B cell (primary cell): ENCODE data around the gene RINL. TPM values are rescaled to one million over a fixed set of nuclear protein-coding genes. Genes with fewer than 3 reads are reported as not detected.

Experiments used
- ATAC-seq: fragments of 200-7000 bp; cut with Tn5 transposase; one replicate; pipeline ENCODE4 v1.10.0; 2021; ENCODE audit warnings: low read depth, mild to moderate bottlenecking, moderate number of reproducible peaks, moderate library complexity
- CTCF ChIA-PET: fragments of 350-600 bp; sonication (Branson Sonifier 250); formaldehyde crosslinking; loops from one replicate; lab custom pipeline; 2021; ENCODE audit warnings: antibody characterized with exemption, inconsistent platforms; lab: Charles Lee
- POLR2A ChIA-PET: fragments of 350-600 bp; sonication (Branson Sonifier 250); formaldehyde crosslinking; loops from one replicate; lab custom pipeline; 2021; ENCODE audit warnings: antibody characterized with exemption; lab: Charles Lee
- DNase-seq: peaks from one replicate; pipeline ENCODE4 v3.0.0; 2013
- H2AFZ ChIP-seq: 2 replicates; pipeline ENCODE4 v1.6.1; 2012; ENCODE audit warnings: mild to moderate bottlenecking, low read depth, low read length; ENCODE audit not compliant: insufficient read depth, poor library complexity, severe bottlenecking
- H3K27ac ChIP-seq, 2 donors: 1 replicate in 1 of 2; 2 replicates in 1 of 2; pipeline ENCODE4 v1.5.1; 2012 to 2013; ENCODE audit warnings: low read length in 2 of 2, mild to moderate bottlenecking in 2 of 2, moderate library complexity in 1 of 2
- H3K27me3 ChIP-seq, 4 experiments: fragments of 200-600 bp in 1 of 4; sonication (generic) in 1 of 4; replicated peaks in 1 of 4; 1 replicate in 2 of 4; 2 replicates in 2 of 4; pipeline versions ENCODE4 v1.6.1 to v1.7.0; 2013 to 2016; ENCODE audit warnings: low read length in 3 of 4, mild to moderate bottlenecking in 2 of 4, mixed read lengths in 1 of 4, moderate library complexity in 1 of 4; ENCODE audit not compliant: insufficient read depth in 4 of 4, control insufficient read depth in 3 of 4; ENCODE audit errors: control extremely low read depth in 1 of 4
- H3K36me3 ChIP-seq, 2 experiments: replicated peaks in 1 of 2; 1 replicate in 1 of 2; 2 replicates in 1 of 2; pipeline versions ENCODE4 v1.6.1 to v1.7.1; 2013; ENCODE audit warnings: low read length in 1 of 2; ENCODE audit not compliant: insufficient read depth in 2 of 2, control insufficient read depth in 1 of 2; ENCODE audit errors: control extremely low read depth in 1 of 2, extremely low read depth in 1 of 2
- H3K4me1 ChIP-seq, 2 donors: fragments of 200-600 bp in 1 of 2; sonication (generic) in 1 of 2; 1 replicate in 1 of 2; 2 replicates in 1 of 2; pipeline versions ENCODE4 v1.5.1 to v1.6.1; 2013 to 2017; ENCODE audit warnings: low read length in 2 of 2; ENCODE audit not compliant: control insufficient read depth in 2 of 2, insufficient read depth in 2 of 2
- H3K4me2 ChIP-seq: replicated peaks from 2 replicates; pipeline ENCODE3; 2012; ENCODE audit warnings: mild to moderate bottlenecking, low read depth, low read length; ENCODE audit not compliant: poor library complexity, severe bottlenecking
- H3K4me3 ChIP-seq, 5 experiments: fragments of 200-600 bp in 1 of 5; sonication (generic) in 1 of 5; 1 replicate in 3 of 5; 2 replicates in 2 of 5; pipeline versions ENCODE4 v1.5.1 to v1.7.0; 2011 to 2016; ENCODE audit warnings: low read length in 4 of 5, mild to moderate bottlenecking in 4 of 5, low read depth in 2 of 5, control low read depth in 1 of 5, moderate library complexity in 1 of 5; ENCODE audit not compliant: insufficient read depth in 1 of 5; ENCODE audit errors: control extremely low read depth in 1 of 5, extremely low read depth in 1 of 5
- H3K79me2 ChIP-seq: fragments of 200-600 bp; sonication (generic); one replicate; pipeline ENCODE4 v1.6.0; 2016; ENCODE audit warnings: low read length; ENCODE audit not compliant: control insufficient read depth, insufficient read depth
- H3K9ac ChIP-seq: fragments of 200-600 bp; sonication (generic); 2 replicates; pipeline ENCODE4 v1.6.1; 2017; ENCODE audit warnings: mild to moderate bottlenecking, low read length, moderate library complexity
- H3K9me3 ChIP-seq, 3 donors: one replicate each; pipeline versions ENCODE4 v1.6.1 to v1.7.1; 2013; ENCODE audit warnings: low read length in 2 of 3; ENCODE audit not compliant: control insufficient read depth in 2 of 3, insufficient read depth in 1 of 3; ENCODE audit errors: control extremely low read depth in 1 of 3
- H4K20me1 ChIP-seq: 2 replicates; pipeline ENCODE4 v1.6.0; 2012; ENCODE audit warnings: mild to moderate bottlenecking, low read length; ENCODE audit not compliant: insufficient read depth, control insufficient read depth, poor library complexity, severe bottlenecking
- H3K27ac Mint-ChIP-seq: one replicate; pipeline ENCODE4 v1.8.0; 2021; ENCODE audit warnings: mixed read lengths
- H3K27me3 Mint-ChIP-seq: one replicate; pipeline ENCODE4 v1.8.0; 2021; ENCODE audit warnings: mixed read lengths
- H3K4me1 Mint-ChIP-seq: one replicate; pipeline ENCODE4 v1.8.0; 2021; ENCODE audit warnings: mixed read lengths
- H3K4me3 Mint-ChIP-seq: one replicate; pipeline ENCODE4 v1.8.0; 2021; ENCODE audit warnings: mixed read lengths
- H3K9me3 Mint-ChIP-seq: one replicate; pipeline ENCODE4 v1.8.0; 2022; ENCODE audit warnings: mixed read lengths; ENCODE audit not compliant: insufficient read depth
- CTCF ChIP-seq: fragments of 200-600 bp; IDR thresholded peaks from one replicate; pipeline ENCODE4 v1.8.0; 2022; ENCODE audit warnings: antibody characterized with exemption, mild to moderate bottlenecking
- EZH2 ChIP-seq: IDR thresholded peaks from 2 replicates; pipeline ENCODE4 v1.6.1; 2012; ENCODE audit warnings: borderline replicate concordance, low read depth, mild to moderate bottlenecking, moderate library complexity, low read length; ENCODE audit not compliant: insufficient read depth, poor library complexity, severe bottlenecking
- WGBS: methylation state at CpG from one replicate; pipeline ENCODE4 v1.1.5; 2013; ENCODE audit warnings: missing lambda C conversion rate; ENCODE audit not compliant: insufficient coverage; 5-methylcytosine and 5-hydroxymethylcytosine counted together
- intact Hi-C: fragments of 100-400 bp; cut with micrococcal nuclease; formaldehyde crosslinking; loops from one replicate; pipeline ENCODE4 v1.10.0; 2022
- polyA plus RNA-seq: library from polyadenylated mRNA; depleted of rRNA; stranded (reverse); fragments of >200 nt; gene quantifications from 2 replicates; pipeline ENCODE4 v1.2.3, GENCODE V29; 2012
- total RNA-seq, 2 donors: library from RNA; stranded (reverse); fragments of 120-200 nt in 1 of 2; gene quantifications; 1 replicate in 1 of 2; 2 replicates in 1 of 2; pipeline versions ENCODE4 v1.2.3 to v1.2.4, GENCODE V29; 2013 to 2022

Gene RINL
- total and polyA plus RNA-seq, 2 donors (not counting 1 experiment from before 2014, with no cell fraction given): 67.0 to 113 TPM

GRCh38 chr19:38849147-38849859, 28.8 kb downstream of the RINL start:
- H3K27me3 ChIP-seq: no peaks in the 10 kb centered on the region
- TF ChIP-seq CTCF: no peak
- no peak for TF ChIP-seq EZH2
- peaks cover 57% of the 10 kb centered on the region for H3K4me1 Mint-ChIP-seq
- H3K27me3 Mint-ChIP-seq: no peaks in the 10 kb centered on the region
- H3K36me3 ChIP-seq: peaks cover 12 to 46% of the 10 kb centered on the region in 2 experiments
- peak; percentile 99 for DNase-seq
- H2AFZ ChIP-seq: no peak overlapping the region
- H3K9me3 ChIP-seq: no peaks in the 10 kb centered on the region
- H3K27ac Mint-ChIP-seq: peak overlapping the region; percentile 99
- peaks cover 49% of the 10 kb centered on the region for H4K20me1 ChIP-seq
- peak overlapping the region; percentile 59 to 74 (median 71) for H3K4me3 ChIP-seq
- peak; percentile 11 for ATAC-seq
- H3K4me2 ChIP-seq: peak overlapping the region; percentile 87
- intact Hi-C loops: loop anchor here (1.0 kb wide), 1 partner anchor 18 kb away; the partner anchor contains the start of gene ECH1
- peaks cover 38 to 54% of the 10 kb centered on the region in 2 donors for H3K4me1 ChIP-seq
- H3K9ac ChIP-seq: peak overlapping the region; percentile 98
- POLR2A ChIA-PET: interaction anchor here (0.6 to 8.7 kb wide), 18 partner anchors 9 to 1620 kb away, joined by 3 to 237 read pairs (median 6); partner anchors contain the start of genes ECH1, EIF3K, MRPS12 and NFKBIB
- no peaks in the 10 kb centered on the region for H3K9me3 Mint-ChIP-seq
- H3K79me2 ChIP-seq: peaks cover 47% of the 10 kb centered on the region
- H3K4me3 Mint-ChIP-seq: peak overlapping the region; percentile 92
- CTCF ChIA-PET: interaction anchor here (0.8 to 4.3 kb wide), 10 partner anchors 15 to 446 kb away, joined by 3 to 42 read pairs (median 5); partner anchors contain the start of genes ECH1, FAM98C, MRPS12 and SARS2
- WGBS: under 1% methylated on average over 76 of the region's 76 CpGs
- peak overlapping the region; percentile 82 to 98 for H3K27ac ChIP-seq
